ENCODE measurements around the gene ING5. TPM values are rescaled to one million over a fixed set of nuclear protein-coding genes. Genes with fewer than 3 reads are reported as not detected.

The ING5 gene
- total RNA-seq, 2 experiments from 2014 or later = 37.7 to 41.3 TPM

- ATAC-seq (no peak), DNase-seq (no peak)
- ChIA-PET CTCF (no interaction called here), POLR2A (no interaction called here)
- intact Hi-C loops (cut with micrococcal nuclease) = no loop called here
- H3K4me1 Mint-ChIP-seq (ENCODE audit: low read depth) = peaks cover 5% of the 10 kb centered on the region
- no peak overlapping the region for H3K4me3 Mint-ChIP-seq
- H3K27me3 Mint-ChIP-seq = no peaks in the 10 kb centered on the region
- no peak overlapping the region for H3K27ac Mint-ChIP-seq
- TF ChIP-seq CTCF (IDR thresholded peaks at IDR 0.05) = no peak
- no peaks in the 10 kb centered on the region for H3K9me3 Mint-ChIP-seq
- peaks cover 26% of the 10 kb centered on the region for H3K36me3 Mint-ChIP-seq (ENCODE audit: low read depth)
Measured at GRCh38 chr2:241746084-241746483, 44.2 kb downstream of the ING5 start.

GRCh38 chr2:241748468-241749256, 46.8 kb downstream of the ING5 start:
- ChIA-PET CTCF (no interaction called here), POLR2A (interaction anchor here (0.8 kb wide), 1 partner anchor 16 kb away, joined by 3 read pairs; no protein-coding TSS in a partner anchor)
- no peak for TF ChIP-seq CTCF (IDR thresholded peaks at IDR 0.05)
- Mint-ChIP-seq H3K4me3 (no peak overlapping the region), H3K9me3 (no peaks in the 10 kb centered on the region), H3K4me1 (ENCODE audit: low read depth) (no peaks in the 10 kb centered on the region), H3K27ac (no peak overlapping the region), H3K27me3 (no peaks in the 10 kb centered on the region), H3K36me3 (ENCODE audit: low read depth) (peaks cover 28% of the 10 kb centered on the region)
- intact Hi-C loops (cut with micrococcal nuclease) = no loop called here
- ATAC-seq = no peak
- DNase-seq = no peak

DNA sequence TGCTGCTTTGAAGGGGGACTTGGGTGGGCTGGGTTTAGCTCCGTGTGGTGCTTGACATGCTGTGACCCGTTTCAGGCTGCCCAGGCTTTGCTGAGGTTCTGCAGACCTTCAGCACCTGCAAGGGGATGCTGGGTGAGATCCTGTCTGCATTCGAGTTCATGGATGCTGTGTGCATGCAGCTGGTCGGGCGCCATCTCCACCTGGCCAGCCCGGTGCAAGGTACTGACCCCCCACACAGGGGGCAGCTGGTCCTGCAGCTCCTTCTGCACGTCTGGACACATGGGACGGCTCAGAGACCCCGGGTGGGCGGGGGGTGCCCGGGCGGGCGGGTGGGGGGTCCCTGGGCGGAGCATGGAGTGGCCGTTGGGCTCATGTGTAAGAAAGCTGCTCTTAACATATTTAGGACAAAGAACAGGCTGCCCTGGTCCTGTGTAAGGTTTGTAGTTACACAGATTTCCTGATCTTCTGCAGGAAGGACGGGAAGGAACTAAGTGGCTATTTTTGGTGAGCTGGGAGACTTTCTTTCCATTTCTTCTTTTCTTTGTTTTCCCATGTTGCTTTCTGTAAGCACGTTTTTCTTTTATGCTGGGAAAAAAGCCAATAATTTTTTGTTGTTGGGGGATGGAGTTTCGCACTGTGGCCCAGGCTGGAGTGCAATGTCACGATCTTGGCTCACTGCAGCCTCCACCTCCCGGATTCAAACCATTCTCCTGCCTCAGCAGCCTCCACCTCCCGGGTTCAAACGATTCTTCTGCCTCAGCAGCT, 48.4 kb downstream of the ING5 start:
- H3K27me3 Mint-ChIP-seq = no peaks in the 10 kb centered on the region
- ChIA-PET POLR2A (interaction anchor here (0.9 to 1.0 kb wide), 2 partner anchors 18 kb away, joined by 3 read pairs; no protein-coding TSS in a partner anchor), CTCF (no interaction called here)
- H3K27ac Mint-ChIP-seq = no peak overlapping the region
- intact Hi-C loops (cut with micrococcal nuclease) = no loop called here
- TF ChIP-seq CTCF (IDR thresholded peaks at IDR 0.05) = no peak
- H3K9me3 Mint-ChIP-seq = no peaks in the 10 kb centered on the region
- H3K4me3 Mint-ChIP-seq = no peak overlapping the region
- DNase-seq = no peak
- no peaks in the 10 kb centered on the region for H3K4me1 Mint-ChIP-seq (ENCODE audit: low read depth)
- no peak for ATAC-seq
- H3K36me3 Mint-ChIP-seq (ENCODE audit: low read depth) = peaks cover 22% of the 10 kb centered on the region

DNA sequence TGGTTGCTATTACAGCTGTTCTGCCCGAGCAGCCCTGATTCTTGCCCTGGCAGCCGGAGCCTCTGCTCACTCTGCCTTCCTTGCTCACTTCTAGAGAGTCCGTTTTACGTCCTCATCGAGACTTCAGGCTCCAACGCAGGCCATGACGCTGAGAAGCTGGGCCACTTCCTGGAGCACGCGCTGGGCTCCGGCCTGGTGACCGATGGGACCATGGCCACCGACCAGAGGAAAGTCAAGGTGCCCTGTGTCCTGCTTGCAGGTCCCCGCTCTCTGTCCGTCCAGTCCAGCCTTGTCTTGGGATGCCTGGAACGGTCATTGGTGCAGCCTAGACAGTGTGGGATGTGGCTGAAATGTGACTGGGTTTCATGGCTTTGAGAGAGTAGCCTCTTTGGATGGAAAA, 49.3 kb downstream of the ING5 start:
- ChIA-PET POLR2A (interaction anchor here (0.9 kb wide), 1 partner anchor 17 kb away, joined by 3 read pairs; no protein-coding TSS in a partner anchor), CTCF (no interaction called here)
- intact Hi-C loops (cut with micrococcal nuclease) = no loop called here
- Mint-ChIP-seq H3K27ac (no peak overlapping the region), H3K9me3 (no peaks in the 10 kb centered on the region), H3K36me3 (ENCODE audit: low read depth) (peaks cover 14% of the 10 kb centered on the region), H3K4me3 (no peak overlapping the region), H3K27me3 (no peaks in the 10 kb centered on the region), H3K4me1 (ENCODE audit: low read depth) (no peaks in the 10 kb centered on the region)
- no peak for ATAC-seq
- no peak for TF ChIP-seq CTCF (IDR thresholded peaks at IDR 0.05)
- DNase-seq = no peak

DNA sequence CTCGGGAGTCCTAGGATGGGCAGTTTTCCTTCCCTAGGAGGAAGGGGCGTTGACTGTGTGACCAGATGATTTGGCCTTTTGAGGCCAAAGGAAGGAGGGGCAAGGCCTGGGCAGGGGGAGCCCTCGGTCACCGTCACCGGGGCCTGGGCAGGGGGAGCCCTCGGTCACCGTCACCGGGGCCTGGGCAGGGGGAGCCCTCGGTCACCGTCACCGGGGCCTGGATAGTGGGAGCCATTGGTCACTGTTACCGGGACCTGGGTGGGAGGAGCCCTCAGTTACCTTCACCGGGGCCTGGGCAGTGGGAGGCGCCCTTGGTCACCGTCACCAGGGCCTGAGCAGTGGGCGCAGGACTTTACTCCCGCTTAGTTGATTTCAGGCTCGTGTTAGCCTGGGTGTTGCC, 49.9 kb downstream of the ING5 start:
- DNase-seq (no peak), ATAC-seq (no peak)
- intact Hi-C loops (cut with micrococcal nuclease) = no loop called here
- Mint-ChIP-seq H3K36me3 (ENCODE audit: low read depth) (peaks cover 13% of the 10 kb centered on the region), H3K9me3 (no peaks in the 10 kb centered on the region), H3K27ac (no peak overlapping the region), H3K4me1 (ENCODE audit: low read depth) (no peaks in the 10 kb centered on the region), H3K4me3 (no peak overlapping the region), H3K27me3 (no peaks in the 10 kb centered on the region)
- ChIA-PET POLR2A (no interaction called here), CTCF (no interaction called here)
- no peak for TF ChIP-seq CTCF (IDR thresholded peaks at IDR 0.05)

Measured in activated CD8-positive, alpha-beta T cell treated with anti-CD3 and anti-CD28 coated beads for 36 hours (primary cell).